ENCODE measurements around the gene LSAMP. TPM values are rescaled to one million over a fixed set of nuclear protein-coding genes. Genes with fewer than 3 reads are reported as not detected.

The LSAMP gene
- total RNA-seq = 5.2 and 7.9 TPM in 2 replicates

GRCh38 chr3:116445311-116445841 lies at the start of gene LSAMP:
LSAMP (minus strand) TSS chr3:116445487.

